NCI-H1092 treated with DMSO at 0.1 percent for 48 hours (cell line): ENCODE results near the gene JADE2.
A peak's percentile ranks its signal among the peaks of the same experiment; 100 is the strongest.
"Not testable (repeated sequence)": the region's sequence is repeated elsewhere in the genome, so short reads cannot be mapped to it uniquely, and the experiment has no call there.

ENCODE experiments used
- DNase-seq: peaks from one replicate; lab custom pipeline; 2025; lab: John Stamatoyannopoulos, UW

Gene JADE2

DNA sequence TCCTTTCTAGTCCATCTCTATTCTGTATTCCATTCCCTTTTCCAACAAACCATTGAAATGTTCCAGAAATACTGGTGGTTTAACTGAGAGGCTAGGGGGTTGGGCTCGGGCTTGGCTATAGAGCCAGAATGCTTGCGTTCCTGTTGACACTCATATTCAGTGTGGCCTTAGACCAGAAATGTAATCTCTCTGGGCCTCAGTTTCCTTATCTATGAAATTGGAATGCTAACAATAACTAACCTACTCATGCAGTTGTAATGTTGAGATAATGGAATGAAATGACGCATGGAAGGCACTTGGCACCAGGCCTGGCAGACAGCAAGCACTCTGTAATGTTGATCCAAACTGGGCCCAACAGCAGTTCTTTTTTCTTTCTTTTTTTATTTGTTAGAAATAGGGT lies 26.8 kb downstream of the JADE2 start:
- DNase-seq = no peak

DNA sequence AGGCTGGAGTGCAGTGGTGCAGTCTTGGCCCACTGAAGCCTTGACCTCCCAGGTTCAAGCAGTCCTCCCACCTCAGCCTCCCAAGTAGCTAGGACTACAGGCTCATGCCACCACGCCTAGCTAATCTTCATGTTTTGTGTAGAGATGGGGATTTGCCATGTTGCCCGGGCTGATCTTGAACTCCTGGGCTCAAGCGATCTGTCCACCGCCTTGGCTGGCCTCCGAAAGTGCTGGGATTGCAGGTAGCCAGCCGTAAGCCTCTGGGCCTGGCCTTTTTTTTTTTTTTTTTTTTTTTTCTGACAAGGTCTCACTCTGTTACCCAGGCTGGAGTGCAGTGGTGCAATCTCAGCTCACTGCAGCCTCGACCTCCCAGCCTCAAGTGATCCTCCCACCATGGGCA lies 27.2 kb downstream of the JADE2 start:
- not testable (repeated sequence) for DNase-seq

DNA sequence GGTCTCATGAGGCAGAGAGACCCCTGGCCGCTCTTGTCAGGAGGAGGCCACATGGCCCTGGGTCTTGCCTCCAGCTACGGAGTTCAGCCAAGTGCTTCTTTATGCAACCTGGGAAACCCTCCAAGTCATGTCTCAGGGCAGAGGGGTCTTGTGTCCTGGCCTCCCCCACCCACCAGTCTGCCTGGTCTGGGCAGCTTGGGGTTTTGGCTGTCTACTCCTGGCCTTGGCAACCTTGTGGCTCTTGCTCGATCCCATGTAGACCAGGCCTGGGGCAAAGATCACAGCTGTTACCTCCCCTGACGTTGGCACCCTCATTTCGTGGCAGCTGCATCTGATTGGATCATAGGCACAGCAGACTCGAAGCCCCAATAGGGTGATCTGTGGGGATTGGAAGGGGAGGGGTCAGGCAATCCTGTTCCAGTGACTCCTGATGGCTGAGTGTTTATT lies 28.4 kb downstream of the JADE2 start:
- DNase-seq = no peak

DNA sequence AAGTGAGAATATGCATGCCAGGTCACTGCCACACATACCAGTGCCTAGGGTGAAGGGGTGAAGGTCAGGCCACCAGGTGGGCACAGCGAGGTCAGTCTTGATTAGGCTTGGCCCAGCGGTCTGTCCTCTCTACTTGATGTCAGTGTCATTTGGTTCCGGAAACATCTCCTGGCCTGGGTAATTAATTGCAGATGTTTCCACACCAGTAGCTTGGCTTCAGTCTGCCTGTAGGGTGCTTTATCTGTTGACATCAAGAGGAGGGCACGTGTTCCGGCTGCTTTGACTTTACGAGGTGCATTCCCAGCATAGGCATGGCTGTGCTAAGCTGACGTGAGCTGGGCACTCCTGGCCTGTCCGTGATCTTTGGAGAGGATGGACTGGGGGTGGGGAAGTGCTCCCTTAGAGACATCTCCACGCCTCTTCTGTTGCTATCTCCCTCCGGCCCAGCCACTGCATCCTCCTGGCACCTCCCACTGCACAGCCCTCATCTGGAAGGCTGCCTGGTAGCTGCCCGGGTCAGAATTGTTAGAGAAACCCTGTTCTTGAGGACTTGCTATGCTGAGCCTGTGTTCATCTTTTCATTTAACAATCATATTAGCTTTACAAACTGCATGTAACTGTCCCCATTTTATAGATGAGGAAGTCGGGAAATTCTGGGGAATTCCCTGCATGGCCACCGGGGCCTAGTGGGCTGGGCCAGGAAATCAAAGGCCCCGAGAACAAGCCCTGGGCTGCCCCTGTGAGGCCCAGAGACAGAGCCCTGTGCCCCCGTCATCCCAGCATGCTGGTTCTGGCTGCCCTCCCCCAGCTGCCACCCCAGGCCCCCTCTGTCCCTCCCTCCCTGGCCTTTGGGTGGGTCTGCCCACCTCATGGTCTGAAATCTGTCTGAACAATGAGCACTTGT lies 29.1 kb downstream of the JADE2 start:
- no peak for DNase-seq

- DNase-seq = no peak
These were observed 29.9 kb downstream of the JADE2 start for GRCh38 chr5:134555223-134555889.

DNA sequence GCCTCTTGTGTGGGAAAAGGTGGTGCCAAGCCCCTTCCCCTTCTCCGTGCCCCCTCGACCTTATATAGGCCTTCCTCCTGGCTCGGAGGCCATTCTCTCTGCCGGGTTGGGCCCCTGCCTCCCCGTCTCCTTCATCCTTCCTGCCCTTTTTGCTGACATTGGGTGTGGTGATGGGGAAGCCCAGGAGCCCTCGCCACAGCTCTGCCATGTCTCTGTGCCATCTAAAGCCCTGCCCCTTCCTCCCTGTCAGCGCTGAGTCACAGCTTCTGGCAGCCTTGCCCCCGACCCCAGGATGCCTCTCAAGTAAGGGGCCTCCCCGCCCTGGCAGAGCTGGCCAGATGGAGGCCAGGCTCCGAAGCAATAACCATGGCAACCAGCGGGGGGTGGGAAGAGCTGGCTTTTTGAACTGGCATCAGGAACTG lies 30.4 kb downstream of the JADE2 start:
- DNase-seq = peak; percentile 34

DNA sequence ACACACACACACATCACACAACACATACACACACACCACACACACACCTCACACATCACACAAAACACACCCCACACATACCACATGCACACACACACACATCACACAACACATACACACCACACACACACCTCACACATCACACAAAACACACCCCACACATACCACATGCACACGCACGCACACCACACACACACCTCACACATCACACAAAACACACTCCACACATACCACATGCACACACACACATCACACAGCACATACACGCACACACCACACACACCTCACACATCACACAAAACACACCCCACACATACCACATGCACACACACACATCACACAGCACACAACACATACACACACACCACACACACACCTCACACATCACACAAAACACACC lies 31.1 kb downstream of the JADE2 start:
- DNase-seq = not testable (repeated sequence)

DNA sequence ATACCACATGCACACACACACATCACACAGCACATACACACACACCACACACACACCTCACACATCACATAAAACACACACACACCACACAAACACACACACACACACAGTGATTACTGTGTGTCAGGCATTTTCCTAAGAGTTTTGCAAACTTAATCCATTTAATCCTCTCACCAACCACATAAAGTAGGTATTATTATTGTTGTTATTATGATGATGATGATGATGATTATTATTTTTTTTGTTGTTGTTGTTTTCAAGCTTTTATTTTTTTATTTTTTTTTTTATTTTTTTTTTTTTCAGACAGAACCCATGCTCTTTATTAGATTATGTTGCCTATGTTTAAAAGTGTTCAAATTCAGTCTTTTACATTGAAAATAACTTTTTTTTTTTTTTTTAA lies 31.5 kb downstream of the JADE2 start:
- no peak for DNase-seq

GRCh38 chr5:134559672-134560071 lies 34.2 kb downstream of the JADE2 start:
- DNase-seq = no peak

GRCh38 chr5:134560698-134561097 lies 35.2 kb downstream of the JADE2 start:
- no peak for DNase-seq

DNA sequence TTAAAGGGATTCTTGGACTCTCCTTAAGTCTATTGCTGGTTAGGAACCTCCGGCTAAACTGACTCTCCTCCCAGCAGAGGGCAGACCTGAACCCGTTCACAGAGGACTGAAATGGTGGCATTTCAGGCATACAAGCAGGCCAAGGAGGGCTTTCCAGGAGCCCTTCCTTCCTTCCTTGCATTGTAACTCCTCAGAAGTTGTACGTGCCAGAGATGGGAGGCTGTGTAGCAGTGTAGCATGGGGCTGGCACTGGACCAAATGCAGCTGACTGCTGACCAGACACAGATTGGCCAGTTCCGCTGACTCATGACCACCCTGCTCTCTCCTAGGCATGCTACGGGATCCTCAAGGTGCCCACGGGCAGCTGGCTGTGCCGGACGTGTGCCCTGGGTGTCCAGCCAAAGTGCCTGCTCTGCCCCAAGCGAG lies 36.4 kb downstream of the JADE2 start:
- DNase-seq = no peak

- no peak for DNase-seq
These were observed 37.8 kb downstream of the JADE2 start for GRCh38 chr5:134563221-134563620.

DNA sequence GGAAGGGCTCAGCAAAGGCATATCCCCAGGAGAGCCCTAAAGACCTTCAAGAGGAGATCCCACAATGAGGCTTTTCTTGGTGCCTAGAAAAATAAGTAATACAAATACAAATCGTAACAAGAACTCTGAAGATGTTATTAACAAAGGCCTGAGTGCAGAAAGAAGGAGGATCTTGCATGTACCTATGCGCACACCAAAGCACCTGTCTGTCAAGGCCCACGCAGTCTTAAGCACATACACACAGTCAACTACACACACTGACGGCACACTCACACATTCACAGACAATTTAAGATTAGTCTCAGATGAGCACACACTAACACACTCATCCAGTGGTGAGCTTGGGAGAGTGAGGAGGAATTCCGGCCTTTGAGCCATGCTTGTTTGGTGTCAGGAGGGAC lies 38.5 kb downstream of the JADE2 start:
- DNase-seq = no peak

GRCh38 chr5:134564396-134564795 lies 38.9 kb downstream of the JADE2 start:
- no peak for DNase-seq

GRCh38 chr5:134565791-134566740 lies 40.6 kb downstream of the JADE2 start:
- DNase-seq = no peak

GRCh38 chr5:134566741-134567221 lies 41.3 kb downstream of the JADE2 start:
- no peak for DNase-seq

- no peak for DNase-seq
These were observed 42.3 kb downstream of the JADE2 start for GRCh38 chr5:134567641-134568336.

- DNase-seq = no peak
These were observed 42.8 kb downstream of the JADE2 start for GRCh38 chr5:134568337-134568700.

DNA sequence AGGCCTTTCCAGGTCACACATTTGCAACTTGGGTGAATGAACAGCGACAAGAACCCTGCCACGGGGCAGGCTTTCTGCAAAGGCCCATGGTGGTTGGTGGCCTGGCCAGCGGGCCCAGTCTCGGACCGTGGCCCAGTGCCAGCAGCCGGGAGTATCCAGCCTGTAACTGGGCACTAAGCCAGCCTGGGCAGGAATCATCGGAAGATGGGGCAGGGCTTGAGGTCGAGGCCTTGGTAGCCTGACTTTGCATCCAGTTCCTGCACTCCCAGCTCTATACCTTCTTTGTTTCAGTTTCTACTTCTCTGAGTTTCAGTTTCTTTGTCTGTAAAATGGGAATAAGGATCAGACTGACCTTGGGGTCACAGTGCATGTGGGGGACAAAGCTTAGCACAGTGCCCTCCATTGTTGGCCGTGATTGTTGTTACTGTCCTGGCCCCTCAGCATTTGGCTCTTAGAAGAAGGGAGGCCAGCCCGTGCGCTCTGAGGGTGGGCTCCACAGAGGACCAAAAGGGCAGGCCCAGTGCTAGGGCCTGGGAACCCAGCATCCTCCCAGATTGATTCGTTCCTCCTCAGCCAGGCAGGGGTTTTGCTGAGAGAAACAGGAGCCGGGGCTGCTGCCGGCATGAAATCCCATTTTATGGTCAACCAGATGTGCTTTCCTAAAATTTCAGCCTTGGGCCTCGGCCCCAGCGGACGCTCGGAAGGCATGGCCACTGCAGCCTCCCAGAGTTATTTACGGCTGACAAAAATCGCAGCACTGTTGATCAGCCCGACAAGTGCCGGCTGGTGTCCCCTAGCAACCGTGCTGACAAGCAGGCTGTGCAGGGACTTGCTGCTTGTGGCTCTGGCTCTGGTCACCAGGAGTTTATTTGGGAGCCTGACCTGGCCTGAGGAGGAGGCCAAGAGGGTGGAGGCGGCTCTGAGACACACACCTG lies 43.6 kb downstream of the JADE2 start:
- DNase-seq = no peak

DNA sequence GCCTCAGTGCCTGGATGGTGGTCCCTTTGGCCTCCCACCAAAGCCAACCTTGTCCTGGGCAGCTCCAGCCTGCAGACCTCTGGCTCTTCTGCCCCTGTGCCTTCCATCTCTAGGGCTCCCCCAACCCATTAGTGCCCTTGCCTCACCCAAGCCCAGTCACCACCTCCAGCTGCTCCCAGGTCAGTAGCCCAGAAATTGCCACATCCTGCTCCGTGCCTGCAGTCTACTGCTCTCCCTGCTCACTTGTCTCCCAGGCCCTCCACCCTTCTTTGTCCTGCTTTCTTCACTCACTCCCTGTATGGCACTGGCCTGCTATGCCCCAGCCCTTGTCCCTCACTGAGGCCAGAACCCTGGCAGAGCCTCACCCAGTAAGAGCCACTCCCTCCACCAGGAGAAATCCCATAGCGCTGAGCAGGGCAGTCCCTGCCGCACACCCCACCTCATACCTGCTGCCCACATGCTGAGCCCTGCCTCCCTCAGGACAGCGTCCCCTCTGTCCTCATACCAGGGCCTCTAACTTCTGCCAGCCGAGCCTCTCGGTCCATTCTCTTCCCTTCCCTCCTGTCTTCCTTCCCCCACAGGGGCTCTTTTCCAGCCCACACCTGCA lies 44.4 kb downstream of the JADE2 start:
- no peak for DNase-seq
